ENCODE results near the gene SIAH1.
A peak's percentile ranks its signal among the peaks of the same experiment; 100 is the strongest.
"Not testable (repeated sequence)": the region's sequence is repeated elsewhere in the genome, so short reads cannot be mapped to it uniquely, and the experiment has no call there.

The SIAH1 gene

DNA sequence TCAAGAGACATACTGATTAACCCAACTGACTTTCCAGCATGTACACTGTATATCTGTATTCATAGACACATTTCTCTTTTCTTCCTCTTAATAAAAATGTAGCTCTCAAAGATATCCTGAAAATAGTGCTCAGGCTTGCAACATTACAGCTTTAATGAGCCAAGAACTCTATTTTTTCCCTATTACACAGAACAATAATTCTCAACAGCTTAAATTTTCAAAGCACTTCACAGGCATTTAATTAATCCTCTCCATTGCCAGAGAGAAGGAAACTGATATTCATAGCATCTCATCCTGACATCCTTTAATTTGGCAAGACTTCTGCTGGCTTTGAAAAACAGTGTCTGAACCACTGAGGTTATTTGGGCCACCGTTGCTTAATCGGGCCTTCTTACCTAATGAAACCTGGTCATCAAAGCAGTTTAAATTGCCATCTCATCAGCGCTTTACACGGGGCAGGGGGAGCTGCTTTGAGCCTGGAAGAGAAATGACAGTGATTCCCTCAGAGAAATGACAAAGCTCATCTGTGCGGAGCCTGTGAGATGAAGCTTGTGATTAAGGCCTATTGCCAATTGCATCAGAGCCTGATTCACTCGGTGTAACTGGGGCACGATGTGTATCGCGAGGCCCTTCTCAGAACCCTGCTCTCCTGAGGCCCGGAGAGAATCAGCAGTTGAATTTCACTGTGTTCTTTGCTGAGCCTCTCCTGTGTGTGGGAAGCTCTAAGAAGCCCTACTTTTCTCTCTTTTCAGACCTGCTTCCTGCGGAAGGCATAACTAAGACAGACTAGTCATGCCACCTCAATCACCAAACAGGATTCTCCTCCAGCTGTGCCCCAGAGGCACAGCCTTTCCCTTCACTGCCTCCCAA is 8.5 kb upstream of the SIAH1 start:
- no peak for DNase-seq (ENCODE audit: low read depth in 2 of 3, low spot score in 2 of 3)

DNA sequence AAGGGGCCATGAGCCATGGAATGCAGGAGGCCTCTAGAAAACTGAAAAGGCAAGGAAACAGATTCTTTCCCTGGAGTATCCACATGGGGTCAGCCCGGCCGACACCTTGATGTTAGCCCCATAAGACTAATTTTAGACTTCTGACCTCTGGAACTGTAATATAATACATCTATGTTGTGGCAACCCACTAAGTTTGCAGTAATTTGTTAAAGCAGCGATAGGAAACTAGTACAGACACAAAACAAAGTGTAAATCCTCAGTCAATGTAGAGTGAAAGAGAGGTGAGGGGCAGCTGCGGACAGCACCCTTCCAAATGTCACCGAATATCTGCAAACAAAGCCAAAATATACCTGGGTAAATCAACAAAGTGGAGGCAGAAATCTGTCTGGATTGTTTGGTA is 7.2 kb upstream of the SIAH1 start:
- no peak for DNase-seq (ENCODE audit: low read depth in 2 of 3, low spot score in 2 of 3)

GRCh38 chr16:48386559-48387312 is 1.5 kb upstream of the SIAH1 start:
- DNase-seq (ENCODE audit: low read depth in 2 of 3, low spot score in 2 of 3): no peak

- peak in 1 of 3 experiments; percentile 37 for DNase-seq (ENCODE audit: low read depth in 2 of 3, low spot score in 2 of 3)
Measured at GRCh38 chr16:48384520-48385252, 527 bp downstream of the SIAH1 start.

DNA sequence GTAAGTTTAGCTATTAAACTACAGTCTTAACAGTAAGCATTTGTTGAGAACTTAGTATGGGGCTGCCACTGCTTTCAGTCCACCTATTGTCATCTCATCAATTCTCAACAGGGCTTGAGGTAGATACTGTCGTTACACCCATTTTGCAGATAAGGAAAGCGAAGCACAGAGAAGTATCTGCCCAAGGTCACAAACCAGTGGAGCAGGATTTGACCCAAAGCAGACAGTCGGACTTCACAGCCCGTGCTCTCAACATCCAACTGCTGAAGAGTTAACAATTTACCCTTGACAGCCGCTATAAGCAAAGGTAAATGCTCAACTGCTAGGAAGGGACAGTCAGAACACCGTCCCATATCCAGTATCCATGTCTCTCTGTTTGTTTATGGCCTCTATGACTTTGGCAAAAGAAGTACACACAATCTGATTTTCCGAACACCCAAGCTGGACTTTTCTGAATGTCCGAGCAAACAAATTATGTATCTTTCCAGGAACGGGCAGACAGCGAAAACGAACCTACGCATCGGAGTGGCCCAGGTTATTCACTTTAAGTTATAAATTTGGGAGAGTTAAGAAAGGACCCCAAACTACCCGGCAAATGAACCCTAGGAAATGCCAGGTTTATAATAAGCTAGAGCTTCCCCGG is 1.2 kb downstream of the SIAH1 start:
- no peak for DNase-seq (ENCODE audit: low read depth in 2 of 3, low spot score in 2 of 3)

DNA sequence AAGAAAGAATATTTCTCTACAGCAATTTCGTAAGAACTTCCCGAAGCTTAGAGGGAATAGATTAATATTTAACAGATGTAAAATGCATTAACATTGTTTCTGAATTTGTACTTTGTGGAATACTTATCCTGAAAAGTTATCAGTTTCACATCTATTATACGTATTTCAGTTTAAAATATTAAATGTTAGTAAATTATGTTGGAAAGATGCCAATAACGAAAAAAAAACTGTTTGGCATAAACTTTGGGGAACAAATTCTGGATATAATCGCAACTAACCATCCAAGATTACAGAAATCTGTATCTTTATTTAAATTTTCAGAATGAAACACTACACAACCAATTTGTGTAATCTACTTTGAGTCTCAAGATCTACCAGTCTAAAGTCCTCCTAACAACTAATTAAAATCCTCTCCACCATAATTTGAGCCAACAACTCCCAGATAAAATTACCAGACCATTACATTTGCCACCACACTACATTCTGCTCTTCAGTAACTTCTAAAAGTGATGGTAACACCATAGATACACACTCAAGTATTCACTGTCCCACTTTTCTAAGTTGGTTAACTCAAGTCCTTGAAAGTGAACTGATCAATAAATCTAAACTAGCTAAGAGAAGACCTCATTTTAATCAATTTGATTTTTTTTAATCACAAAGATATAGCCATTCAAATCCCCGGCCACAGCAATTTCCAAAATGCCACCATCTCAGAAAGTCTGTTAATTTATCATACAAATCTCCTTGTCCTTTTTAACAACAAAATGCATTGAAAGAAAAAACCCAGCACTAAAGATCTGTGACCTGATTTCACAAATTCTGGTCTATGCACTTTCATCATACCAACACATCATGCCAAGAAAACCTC is 2.0 kb downstream of the SIAH1 start:
- no peak for DNase-seq (ENCODE audit: low read depth in 2 of 3, low spot score in 2 of 3)

DNA sequence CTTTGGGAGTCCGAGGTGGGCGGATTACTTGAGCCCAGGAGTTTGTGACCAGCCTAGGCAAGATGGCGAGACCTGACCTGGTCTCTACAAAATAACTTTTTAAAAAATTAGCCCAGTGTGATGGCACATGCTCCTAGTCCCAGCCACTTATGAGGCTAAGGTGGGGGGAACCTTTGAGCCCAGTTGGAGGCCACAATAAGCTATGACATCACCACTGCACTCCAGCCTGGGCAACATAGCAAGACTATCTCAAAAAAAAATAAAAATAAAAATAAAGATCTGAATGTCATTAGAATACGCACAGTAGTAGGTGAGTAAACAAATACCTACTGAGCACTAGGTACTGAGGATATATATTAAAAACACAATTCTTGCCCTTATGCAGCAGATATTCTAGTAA is 3.1 kb downstream of the SIAH1 start:
- no peak for DNase-seq (ENCODE audit: low read depth in 2 of 3, low spot score in 2 of 3)

DNA sequence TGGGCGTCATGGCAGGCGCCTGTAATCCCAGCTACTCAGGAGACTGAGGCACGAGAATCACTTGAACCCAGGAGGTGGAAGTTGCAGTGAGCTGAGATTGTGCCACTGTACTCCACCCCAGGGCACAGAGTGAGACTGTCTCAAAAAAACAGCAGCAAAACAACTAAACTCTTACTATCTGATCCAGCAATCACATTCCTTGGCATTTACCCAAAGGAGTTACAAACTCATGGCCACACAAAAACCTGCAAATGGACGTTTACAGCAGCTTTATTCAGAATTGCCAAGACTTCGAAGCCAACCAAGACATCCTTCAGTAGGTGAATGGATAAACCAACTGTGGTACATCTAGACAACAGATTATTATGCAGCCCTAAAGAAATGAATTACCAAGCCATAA is 4.0 kb downstream of the SIAH1 start:
- no peak for DNase-seq (ENCODE audit: low read depth in 2 of 3, low spot score in 2 of 3)

DNA sequence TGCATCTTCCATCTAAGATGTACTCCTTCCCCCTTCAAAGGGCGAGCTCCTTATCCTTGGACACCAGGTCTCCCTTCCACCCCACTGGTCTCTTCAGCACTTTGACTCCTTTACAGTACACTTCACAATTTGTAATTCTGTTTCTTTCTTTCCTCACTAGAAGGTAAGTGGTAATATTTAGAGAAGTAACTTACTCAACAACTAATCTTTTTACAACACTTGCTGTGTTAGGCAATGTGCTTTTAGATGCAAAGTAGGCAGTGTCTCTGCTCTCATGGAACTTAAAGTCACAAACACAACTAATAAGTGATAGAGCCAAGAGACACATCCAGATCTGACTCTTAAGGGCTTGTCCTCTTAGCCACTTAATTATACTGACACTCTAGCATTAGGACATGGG is 6.4 kb downstream of the SIAH1 start:
- no peak for DNase-seq (ENCODE audit: low read depth in 2 of 3, low spot score in 2 of 3)

DNA sequence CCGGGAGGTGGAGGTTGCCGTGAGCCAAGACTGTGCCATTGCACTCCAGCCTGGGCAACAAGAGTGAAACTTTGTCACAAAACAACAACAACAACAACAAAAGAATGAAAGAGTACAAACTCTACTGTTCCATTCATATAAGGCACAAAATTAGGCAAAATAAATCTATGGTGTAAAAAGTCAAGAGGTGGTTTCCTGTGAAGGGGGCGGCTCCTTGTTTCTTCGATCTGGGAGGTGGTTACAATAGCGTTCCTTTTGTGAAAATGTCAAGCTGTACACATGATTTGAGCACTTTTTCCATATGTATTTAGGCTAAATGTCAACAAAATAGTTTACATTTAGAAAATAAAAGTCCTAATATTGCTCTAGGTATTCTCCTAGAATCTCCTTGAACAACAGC is 6.9 kb downstream of the SIAH1 start:
- DNase-seq (ENCODE audit: low read depth in 2 of 3, low spot score in 2 of 3): no peak

- not testable (repeated sequence) for DNase-seq (ENCODE audit: low read depth in 2 of 3, low spot score in 2 of 3)
Measured at GRCh38 chr16:48377301-48377700, 7.9 kb downstream of the SIAH1 start.

DNA sequence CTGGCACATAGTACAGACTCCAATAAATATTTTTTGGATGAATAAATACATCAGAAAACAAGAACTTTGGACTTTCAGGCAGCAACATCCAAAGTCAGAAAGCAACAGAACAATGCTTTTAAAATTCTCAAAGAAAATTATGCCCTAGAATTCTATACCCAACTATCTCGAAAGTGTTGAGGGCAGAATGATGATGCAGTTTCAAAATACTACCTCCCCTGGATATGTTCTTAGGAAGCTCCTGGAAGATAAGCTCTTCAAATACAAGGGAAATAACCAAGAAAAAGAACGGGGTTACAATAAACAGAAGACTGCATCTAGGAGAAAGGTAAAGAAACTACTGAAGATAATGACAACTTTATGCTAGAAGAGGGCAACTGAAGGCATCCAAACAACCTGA is 11.0 kb downstream of the SIAH1 start:
- DNase-seq (ENCODE audit: low read depth in 2 of 3, low spot score in 2 of 3): no peak

DNA sequence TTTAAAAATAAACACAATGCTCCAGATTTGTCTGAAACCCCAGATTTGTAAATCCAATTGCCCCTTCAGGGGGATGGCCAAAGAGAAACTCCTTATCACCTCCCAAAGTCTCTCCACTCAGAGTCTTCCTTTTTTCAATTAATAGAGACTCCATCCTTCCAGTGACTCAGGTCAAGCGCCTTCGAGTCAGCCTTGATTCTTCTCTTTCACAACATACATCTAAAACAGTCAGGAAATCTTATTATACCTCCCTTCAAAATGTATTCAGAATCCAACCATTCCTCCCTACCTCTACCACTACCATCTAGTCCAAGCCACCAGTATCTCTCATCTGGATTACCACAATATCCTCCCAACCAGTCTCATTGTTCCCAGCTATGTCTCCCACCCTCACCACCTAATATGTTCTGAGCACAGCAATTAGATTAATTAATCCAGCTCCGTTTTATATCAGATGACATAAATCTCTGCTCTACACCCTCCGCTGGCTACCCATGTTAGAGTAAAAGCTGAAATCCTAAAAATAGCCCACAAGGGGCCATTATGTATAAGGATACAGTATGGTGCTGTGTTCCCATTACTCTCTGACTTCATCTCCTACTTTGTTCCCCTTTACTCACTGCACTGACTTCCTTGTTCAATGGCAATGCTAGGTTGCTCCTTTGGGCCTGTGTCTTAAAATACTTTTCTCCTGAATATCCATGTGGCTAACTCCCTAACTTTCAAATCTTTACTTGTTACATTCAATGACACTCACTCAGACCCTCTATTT is 11.8 kb downstream of the SIAH1 start:
- DNase-seq (ENCODE audit: low read depth in 2 of 3, low spot score in 2 of 3): no peak

GRCh38 chr16:48372744-48373143 is 12.5 kb downstream of the SIAH1 start:
- no peak for DNase-seq (ENCODE audit: low read depth in 2 of 3, low spot score in 2 of 3)

DNA sequence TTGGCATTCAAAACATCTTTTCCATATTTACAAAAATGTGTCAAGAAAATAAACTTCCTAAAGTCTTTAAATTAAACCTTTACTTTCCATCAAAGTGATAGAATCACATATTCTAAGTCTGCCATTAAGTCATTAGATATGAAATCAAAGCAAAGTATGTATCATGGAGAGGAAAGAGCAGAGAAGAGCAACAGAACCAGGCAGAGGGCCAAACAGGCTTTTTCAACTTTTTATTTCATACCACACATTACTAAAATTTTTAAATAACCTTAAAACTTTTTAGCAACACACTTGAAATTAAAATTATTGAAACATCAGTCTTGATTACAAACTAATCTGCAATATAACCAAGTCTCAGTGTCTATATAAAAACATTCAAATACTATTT is 13.8 kb downstream of the SIAH1 start:
- no peak for DNase-seq (ENCODE audit: low read depth in 2 of 3, low spot score in 2 of 3)

- DNase-seq (ENCODE audit: low read depth in 2 of 3, low spot score in 2 of 3): not testable (repeated sequence)
Measured at GRCh38 chr16:48370668-48371392, 14.4 kb downstream of the SIAH1 start.

- DNase-seq (ENCODE audit: low read depth in 2 of 3, low spot score in 2 of 3): no peak
Measured at GRCh38 chr16:48370229-48370628, 15.0 kb downstream of the SIAH1 start.

DNA sequence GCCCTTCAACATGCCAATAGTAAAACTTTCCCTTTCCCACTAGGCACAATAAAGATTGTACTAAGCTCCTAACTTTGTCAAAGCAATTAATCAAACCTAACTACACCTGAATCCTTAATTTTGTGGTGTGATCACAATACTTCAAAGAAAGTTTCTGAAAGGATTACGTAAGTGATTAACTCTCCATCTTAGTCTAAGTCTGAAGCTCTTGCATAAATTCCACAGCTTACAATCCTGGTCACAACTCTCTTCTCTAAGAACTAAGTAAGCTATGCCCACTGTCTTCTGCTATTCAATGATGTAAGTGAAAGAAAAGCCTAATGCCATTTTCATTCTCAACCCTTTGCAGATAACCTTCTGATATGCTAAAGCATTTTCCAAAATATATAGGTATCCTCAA is 15.4 kb downstream of the SIAH1 start:
- no peak for DNase-seq (ENCODE audit: low read depth in 2 of 3, low spot score in 2 of 3)

All from activated CD8-positive, alpha-beta memory T cell treated with anti-CD3 and anti-CD28 coated beads for 48 hours (primary cell).